Heart right ventricle (tissue), 16 donors: ENCODE results near the gene ESM1. TPM values are rescaled to one million over a fixed set of nuclear protein-coding genes. Genes with fewer than 3 reads are reported as not detected.
"Not testable (repeated sequence)": the region's sequence is repeated elsewhere in the genome, so short reads cannot be mapped to it uniquely, and the experiment has no call there.

Source experiments
- ATAC-seq, 8 donors: fragments of 200-7000 bp; cut with Tn5 transposase; one replicate each; pipeline ENCODE4 v1.9.1; 2020; ENCODE audit warnings: mild to moderate bottlenecking in 8 of 8, moderate library complexity in 8 of 8, moderate number of reproducible peaks in 1 of 8
- DNase-seq, 2 donors: peaks; one replicate each; pipeline ENCODE4 v3.0.0-alpha.2; 2020
- H3K27ac ChIP-seq, 10 donors: fragments of 200-600 bp; sonication (generic) in 2 of 10; one replicate each; pipeline versions ENCODE4 v1.5.0 to v1.8.0; 2020 to 2022; ENCODE audit warnings: mild to moderate bottlenecking in 3 of 10
- H3K27me3 ChIP-seq, 7 donors: fragments of 200-600 bp; one replicate each; pipeline ENCODE4 v1.8.0; 2021 to 2022; ENCODE audit warnings: mild to moderate bottlenecking in 2 of 7
- H3K36me3 ChIP-seq, 9 donors: fragments of 200-600 bp; sonication (generic) in 1 of 9; one replicate each; pipeline versions ENCODE4 v1.5.0 to v1.8.0; 2020 to 2022; ENCODE audit warnings: mild to moderate bottlenecking in 2 of 9
- H3K4me1 ChIP-seq, 9 donors: fragments of 200-600 bp; sonication (generic) in 1 of 9; one replicate each; pipeline versions ENCODE4 v1.5.0 to v1.8.0; 2020 to 2022; ENCODE audit warnings: mild to moderate bottlenecking in 4 of 9
- H3K4me3 ChIP-seq, 10 donors: fragments of 200-600 bp; sonication (generic) in 2 of 10; one replicate each; pipeline versions ENCODE4 v1.5.0 to v1.8.0; 2020 to 2022; ENCODE audit warnings: mild to moderate bottlenecking in 7 of 10, moderate library complexity in 2 of 10
- H3K9me3 ChIP-seq, 11 donors: fragments of 200-600 bp in 10 of 11; sonication (generic) in 2 of 11; one replicate each; pipeline versions ENCODE4 v1.5.0 to v1.8.0; 2013 to 2022; ENCODE audit warnings: mild to moderate bottlenecking in 2 of 11, control low read depth in 1 of 11, moderate library complexity in 1 of 11
- WGBS, 2 donors: extraction: QIAGEN DNeasy Blood & Tissue Kit; methylation state at CpG; one replicate each; pipeline ENCODE4 v1.1.7; 2013; ENCODE audit warnings: inconsistent platforms in 1 of 2; 5-methylcytosine and 5-hydroxymethylcytosine counted together
- intact Hi-C, 10 donors: fragments of 100-400 bp; cut with DNase I; formaldehyde crosslinking; loops; one replicate each; pipeline versions ENCODE4 v1.11.1 to v1.14.2; 2022
- polyA plus RNA-seq, 2 donors: library from polyadenylated mRNA; stranded (reverse); fragments of 200-250 nt; gene quantifications; one replicate each; pipeline ENCODE4 v1.2.3, GENCODE V29; 2013
- total RNA-seq, 10 donors: library from RNA; stranded (reverse); fragmentation: NEBNext Ultra II Directional in 3 of 10; extraction: Animal tissue kit (Norgen Biotek cat#: 25700) in 3 of 10; gene quantifications; one replicate each; pipeline versions ENCODE4 v1.2.1 to v1.2.4, GENCODE V29; 2021 to 2023
- TF ChIP-seq, protein P1 (sequence below), 9 donors: fragments of 200-600 bp; sonication (generic) in 2 of 9; IDR thresholded peaks; one replicate each; pipeline versions ENCODE4 v1.5.0 to v1.8.0; 2021 to 2022; ENCODE audit warnings: antibody characterized with exemption in 9 of 9, mild to moderate bottlenecking in 5 of 9, moderate library complexity in 1 of 9
- donor health status: Arrhythmogenic right ventricular cardiomyopathy.
- donor health status: ischemic (EF 13 %, LVEDD 7.1; RV severe dilation, severe dysfunction).
- donor health status: healthy with polysubstance abuse.
- donor health status: DM: no; HTN: yes; CAD: no.
- donor health status: DM: no; HTN: no; CAD: no.
- donor health status: ischemic (EF 25% LVEDD 6.9; RV normal size, moderate dysfunction).
- donor health status: ischemic (EF 25% LVEDD 5.7; RV mildly dilated, moderate dysfunction).
- donor health status: healthy.
- donor health status: DM: yes; HTN: yes; CAD: no.
- donor health status: Ischemic cardiomyopathy.
- donor health status: ischemic (EF 35%, LVEDD 5.7; RV mildly dilated, moderate dysfunction).
- donor health status: nonischemic (EF 11% LVEDD 7.7; RV severe dilation, severe dysfunction).
- donor health status: DM: yes; HTN: yes; CAD: no.
- donor health status: PGD.
- donor health status: ischemic (EF 29% LVEDD 5.4; RV normal size, mild dysfunction).
- donor health status: nonischemic (EF 23%, LVEDD 6.1; RV moderate dilation, normal function).

ESM1 gene
- total and polyA plus RNA-seq, 12 donors, result 0.13 to 2.0 (median 0.73) TPM; not detected in 2

DNA sequence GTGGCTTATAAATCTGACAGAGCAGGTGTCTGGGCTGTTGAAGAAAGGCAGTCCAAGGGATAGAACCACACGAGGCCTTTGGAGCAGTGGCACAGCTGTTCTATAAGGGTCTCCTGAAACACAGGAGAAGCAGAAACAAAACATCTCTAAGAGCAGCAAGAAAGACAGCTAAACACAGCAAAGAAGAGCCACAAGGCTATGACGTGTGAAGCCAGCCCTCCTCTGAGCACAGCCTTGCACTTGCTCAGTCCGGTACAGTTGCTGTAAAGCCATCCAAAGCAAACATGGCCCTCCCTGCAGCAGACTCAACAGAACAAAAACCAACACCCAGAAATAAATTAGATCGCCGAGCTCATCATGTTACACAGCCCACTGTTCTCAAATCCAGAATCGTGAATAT lies 36.0 kb upstream of the ESM1 start:
- H3K27ac ChIP-seq, result peak overlapping the region in 1 of 10 donors; percentile 59
- intact Hi-C loops, result no loop called here
- no peaks in the 10 kb centered on the region for H3K36me3 ChIP-seq
- H3K9me3 ChIP-seq, result peaks cover 0 to 3% (median 0%) of the 10 kb centered on the region in 11 donors
- TF ChIP-seq, protein P1, sequence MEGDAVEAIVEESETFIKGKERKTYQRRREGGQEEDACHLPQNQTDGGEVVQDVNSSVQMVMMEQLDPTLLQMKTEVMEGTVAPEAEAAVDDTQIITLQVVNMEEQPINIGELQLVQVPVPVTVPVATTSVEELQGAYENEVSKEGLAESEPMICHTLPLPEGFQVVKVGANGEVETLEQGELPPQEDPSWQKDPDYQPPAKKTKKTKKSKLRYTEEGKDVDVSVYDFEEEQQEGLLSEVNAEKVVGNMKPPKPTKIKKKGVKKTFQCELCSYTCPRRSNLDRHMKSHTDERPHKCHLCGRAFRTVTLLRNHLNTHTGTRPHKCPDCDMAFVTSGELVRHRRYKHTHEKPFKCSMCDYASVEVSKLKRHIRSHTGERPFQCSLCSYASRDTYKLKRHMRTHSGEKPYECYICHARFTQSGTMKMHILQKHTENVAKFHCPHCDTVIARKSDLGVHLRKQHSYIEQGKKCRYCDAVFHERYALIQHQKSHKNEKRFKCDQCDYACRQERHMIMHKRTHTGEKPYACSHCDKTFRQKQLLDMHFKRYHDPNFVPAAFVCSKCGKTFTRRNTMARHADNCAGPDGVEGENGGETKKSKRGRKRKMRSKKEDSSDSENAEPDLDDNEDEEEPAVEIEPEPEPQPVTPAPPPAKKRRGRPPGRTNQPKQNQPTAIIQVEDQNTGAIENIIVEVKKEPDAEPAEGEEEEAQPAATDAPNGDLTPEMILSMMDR (IDR thresholded peaks at IDR 0.05), result no peak
- H3K4me3 ChIP-seq, result no peak overlapping the region
- WGBS, 2 donors, result 68 to 83% methylated on average over 6 of the region's 6 CpGs
- H3K4me1 ChIP-seq, result no peaks in the 10 kb centered on the region
- DNase-seq (no peak), ATAC-seq (no peak)
- peaks cover 0 to 1% (median 0%) of the 10 kb centered on the region in 7 donors for H3K27me3 ChIP-seq

GRCh38 chr5:55010149-55010548 lies 24.8 kb upstream of the ESM1 start:
- H3K4me1 ChIP-seq, H3K27me3 ChIP-seq, intact Hi-C loops, DNase-seq, H3K4me3 ChIP-seq, H3K27ac ChIP-seq, H3K36me3 ChIP-seq, ATAC-seq: not testable (repeated sequence)
- H3K9me3 ChIP-seq, result peaks cover 0 to 46% (median 5%) of the 10 kb centered on the region in 11 donors
- 89 to 93% methylated on average over 1 of the region's 1 CpG for WGBS, 2 donors

GRCh38 chr5:55004729-55005128 lies 19.3 kb upstream of the ESM1 start:
- ATAC-seq (no peak), DNase-seq (no peak)
- Histone ChIP-seq H3K27me3 (peaks cover 0 to 14% (median 0%) of the 10 kb centered on the region in 7 donors), H3K36me3 (no peaks in the 10 kb centered on the region), H3K27ac (no peak overlapping the region), H3K4me1 (no peaks in the 10 kb centered on the region), H3K4me3 (no peak overlapping the region), H3K9me3 (peaks cover 0 to 15% (median 0%) of the 10 kb centered on the region in 11 donors)
- TF ChIP-seq, protein P1 (IDR thresholded peaks at IDR 0.05), result no peak
- intact Hi-C loops, result no loop called here
- WGBS, 2 donors, result 79 to 82% methylated on average over 1 of the region's 1 CpG

- WGBS, 2 donors, result 70% methylated on average over 4 of the region's 4 CpGs
- Histone ChIP-seq H3K4me3 (no peak overlapping the region), H3K27me3 (peaks cover 0 to 14% (median 0%) of the 10 kb centered on the region in 7 donors), H3K27ac (no peak overlapping the region), H3K4me1 (no peaks in the 10 kb centered on the region), H3K36me3 (no peaks in the 10 kb centered on the region), H3K9me3 (peaks cover 0 to 15% (median 0%) of the 10 kb centered on the region in 11 donors)
- TF ChIP-seq, protein P1 (IDR thresholded peaks at IDR 0.05), result no peak
- intact Hi-C loops, result no loop called here
- ATAC-seq (no peak), DNase-seq (no peak)
Observed at GRCh38 chr5:55003432-55004065, 18.2 kb upstream of the ESM1 start.

- H3K36me3 ChIP-seq, intact Hi-C loops, H3K27ac ChIP-seq, H3K4me1 ChIP-seq, ATAC-seq, DNase-seq, H3K4me3 ChIP-seq: not testable (repeated sequence)
- Histone ChIP-seq H3K27me3 (peaks cover 0 to 16% (median 0%) of the 10 kb centered on the region in 7 donors), H3K9me3 (peaks cover 0 to 15% (median 0%) of the 10 kb centered on the region in 11 donors)
- WGBS, 2 donors, result 83 to 89% methylated on average over 2 of the region's 2 CpGs
Observed at GRCh38 chr5:55002166-55002565, 16.8 kb upstream of the ESM1 start.
